DMS53 treated with DMSO at 0.1 percent for 48 hours (cell line): ENCODE measurements around the gene PKN2.
"Not testable (repeated sequence)": the region's sequence is repeated elsewhere in the genome, so short reads cannot be mapped to it uniquely, and the experiment has no call there.

Experiments used
- DNase-seq: peaks from one replicate; lab custom pipeline; 2025; ENCODE audit not compliant: unreplicated experiment; lab: John Stamatoyannopoulos, UW

Gene PKN2

DNA sequence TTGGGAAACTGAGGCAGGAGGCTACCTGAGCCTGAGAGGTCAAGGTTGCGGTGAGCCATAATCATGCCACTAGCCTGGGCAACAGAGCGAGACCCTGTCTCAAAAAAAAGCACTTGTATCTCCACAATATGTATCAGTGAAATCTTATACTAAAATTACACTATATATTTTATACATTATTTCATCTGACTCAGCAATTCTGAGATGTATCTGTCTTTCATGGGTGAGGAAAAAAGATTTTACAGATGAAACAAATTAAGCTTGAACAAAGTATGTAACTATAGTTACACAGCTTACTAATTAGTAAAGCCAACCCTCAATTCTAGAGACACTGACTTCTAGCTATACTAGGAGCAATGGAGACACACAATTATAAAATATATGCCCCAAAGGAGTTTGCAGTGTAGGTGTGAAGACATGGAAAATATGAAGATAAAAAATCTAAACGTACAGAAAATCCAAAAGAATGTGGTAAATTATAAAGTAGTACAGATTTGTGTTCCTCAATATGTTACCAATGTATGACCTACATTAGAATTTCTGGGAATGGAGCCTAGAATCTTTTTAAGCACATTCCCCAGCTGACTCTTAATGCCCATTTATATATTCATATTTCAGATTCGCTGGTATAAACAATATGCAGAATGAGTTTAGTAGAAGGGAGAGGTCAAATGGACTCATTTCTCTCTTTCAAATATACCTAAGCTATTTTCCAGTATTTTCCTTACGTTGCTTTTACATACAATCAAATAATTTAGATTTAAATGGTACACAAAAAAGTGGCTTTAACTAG lies 192.7 kb downstream of the PKN2 start:
- no peak for DNase-seq

DNA sequence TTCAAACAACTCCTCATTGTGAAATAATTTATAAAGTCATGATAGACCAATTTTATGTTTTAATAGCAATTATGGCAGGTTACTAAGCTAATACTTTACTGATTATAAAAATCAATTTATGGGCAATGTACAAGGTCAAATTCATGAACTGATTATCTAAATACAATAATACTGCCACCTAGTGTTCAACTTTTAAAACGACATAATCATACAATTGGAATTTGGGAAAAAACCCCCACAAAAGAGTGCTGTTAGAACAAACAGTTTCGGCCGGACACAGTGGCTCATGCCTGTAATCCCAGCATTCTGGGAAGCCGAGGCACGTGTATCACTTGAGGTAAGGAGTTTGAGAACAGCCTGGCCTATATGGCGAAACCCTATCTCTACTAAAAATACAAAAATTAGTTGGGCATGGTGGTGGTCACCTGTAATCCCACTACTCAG lies 193.3 kb downstream of the PKN2 start:
- peak; percentile 32 for DNase-seq

DNA sequence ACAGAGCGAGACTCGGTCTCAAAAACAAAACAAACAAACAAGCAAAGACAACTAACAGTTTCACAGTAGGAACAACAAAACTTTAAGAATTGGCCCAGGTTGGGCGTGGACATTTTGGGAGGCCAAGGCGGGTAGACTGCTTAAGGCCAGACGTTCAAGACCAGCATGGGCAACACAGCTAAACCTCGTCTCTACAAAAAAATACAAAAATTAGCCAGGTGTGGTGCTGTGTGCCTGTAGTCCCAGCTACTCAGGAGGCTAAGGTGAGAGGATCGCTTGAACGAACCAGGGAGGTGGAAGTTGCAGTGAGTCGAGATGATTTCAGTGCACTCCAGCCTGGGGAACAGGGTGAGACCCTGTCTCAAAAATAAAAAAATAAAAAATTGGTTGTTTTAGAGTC lies 193.8 kb downstream of the PKN2 start:
- no peak for DNase-seq

GRCh38 chr1:88878731-88879130 lies 194.7 kb downstream of the PKN2 start:
- DNase-seq: no peak

GRCh38 chr1:88880717-88881116 lies 196.6 kb downstream of the PKN2 start:
- DNase-seq: not testable (repeated sequence)

GRCh38 chr1:88883156-88883555 lies 199.1 kb downstream of the PKN2 start:
- no peak for DNase-seq
